IMR-90 (cell line): Measurements from ENCODE around the gene SLC48A1. TPM values are rescaled to one million over a fixed set of nuclear protein-coding genes. Genes with fewer than 3 reads are reported as not detected.

Source experiments
- ATAC-seq: fragments of 200-7000 bp; cut with Tn5 transposase; 2 replicates; pipeline ENCODE4 v1.9.1; 2020; ENCODE audit warnings: low read depth, mild to moderate bottlenecking, moderate library complexity
- BruUV-seq: library from RNA; stranded (reverse); fragments of 400-500 nt; replicated peaks from 2 replicates; lab custom pipeline; 2021; lab: Mats Ljungman, UMichigan
- CTCF ChIA-PET: fragments of 300-600 bp; formaldehyde crosslinking; extraction: SDS; loops from one replicate; lab custom pipeline; 2021; ENCODE audit warnings: antibody characterized with exemption; lab: Yijun Ruan, JAX
- POLR2A ChIA-PET: fragments of 300-600 bp; sonication (Branson Sonifier 250); formaldehyde crosslinking; loops from one replicate; lab custom pipeline; 2022; ENCODE audit warnings: antibody characterized with exemption; ENCODE audit not compliant: unreplicated experiment; lab: Charles Lee
- DNase-seq: peaks from one replicate; pipeline ENCODE4 v3.0.0; 2013
- H2AFZ ChIP-seq: replicated peaks from 2 replicates; pipeline ENCODE3; 2013; ENCODE audit warnings: low read length, mild to moderate bottlenecking; ENCODE audit not compliant: poor library complexity
- H2AK5ac ChIP-seq: 2 replicates; pipeline ENCODE4 v1.6.1; 2013; ENCODE audit warnings: low read depth, low read length, inconsistent platforms
- H2AK9ac ChIP-seq: replicated peaks from 2 replicates; pipeline ENCODE3; 2013; ENCODE audit warnings: mild to moderate bottlenecking, low read depth, low read length, moderate library complexity; ENCODE audit not compliant: poor library complexity
- H2BK120ac ChIP-seq: 2 replicates; pipeline ENCODE4 v1.6.1; 2013; ENCODE audit warnings: low read depth, low read length, inconsistent platforms
- H2BK15ac ChIP-seq: 3 replicates; pipeline ENCODE4 v1.6.1; 2013; ENCODE audit warnings: low read depth, low read length, inconsistent platforms
- H2BK20ac ChIP-seq: 2 replicates; pipeline ENCODE4 v1.6.1; 2013; ENCODE audit warnings: low read depth, mild to moderate bottlenecking, inconsistent platforms, low read length, moderate library complexity
- H2BK5ac ChIP-seq: 2 replicates; pipeline ENCODE4 v1.6.1; 2013; ENCODE audit warnings: mild to moderate bottlenecking, low read depth, low read length, inconsistent platforms; ENCODE audit not compliant: poor library complexity, severe bottlenecking
- H3K14ac ChIP-seq: replicated peaks from 2 replicates; pipeline ENCODE4 v1.6.1; 2013; ENCODE audit warnings: low read depth, low read length, inconsistent platforms
- H3K18ac ChIP-seq: 2 replicates; pipeline ENCODE4 v1.6.1; 2013; ENCODE audit warnings: low read depth, low read length, control low read depth
- H3K23ac ChIP-seq: 2 replicates; pipeline ENCODE4 v1.6.1; 2013; ENCODE audit warnings: low read depth, low read length, inconsistent platforms
- H3K27ac ChIP-seq: 2 replicates; pipeline ENCODE4 v1.5.1; 2013; ENCODE audit warnings: mild to moderate bottlenecking, control low read depth, low read length; ENCODE audit not compliant: insufficient read depth
- H3K27me3 ChIP-seq: 2 replicates; pipeline ENCODE4 v1.6.1; 2013; ENCODE audit warnings: low read length; ENCODE audit not compliant: control insufficient read depth, insufficient read depth
- H3K36me3 ChIP-seq: 2 replicates; pipeline ENCODE4 v1.6.1; 2013; ENCODE audit warnings: low read length, mixed read lengths; ENCODE audit not compliant: control insufficient read depth, insufficient read depth
- H3K4ac ChIP-seq: 2 replicates; pipeline ENCODE4 v1.6.1; 2013; ENCODE audit warnings: low read depth, low read length, inconsistent platforms
- H3K4me1 ChIP-seq: 2 replicates; pipeline ENCODE4 v1.6.1; 2013; ENCODE audit warnings: low read length, mixed read lengths; ENCODE audit not compliant: control insufficient read depth, insufficient read depth
- H3K4me2 ChIP-seq: 2 replicates; pipeline ENCODE4 v1.6.1; 2013; ENCODE audit warnings: low read depth, mild to moderate bottlenecking, control low read depth, low read length, moderate library complexity
- H3K4me3 ChIP-seq: 2 replicates; pipeline ENCODE4 v1.5.1; 2013; ENCODE audit warnings: low read depth, mild to moderate bottlenecking, control low read depth, low read length, moderate library complexity; ENCODE audit not compliant: insufficient read depth
- H3K56ac ChIP-seq: 2 replicates; pipeline ENCODE4 v1.6.1; 2013; ENCODE audit warnings: low read length, inconsistent platforms; ENCODE audit not compliant: insufficient read depth; ENCODE audit errors: extremely low read depth
- H3K79me1 ChIP-seq, 2 experiments: 2 replicates each; pipeline ENCODE4 v1.6.1; 2013; ENCODE audit warnings: low read length in 2 of 2, inconsistent platforms in 1 of 2, low read depth in 1 of 2
- H3K9ac ChIP-seq: 2 replicates; pipeline ENCODE4 v1.6.1; 2013; ENCODE audit warnings: low read depth, low read length, control low read depth
- H3K9me1 ChIP-seq: 2 replicates; pipeline ENCODE4 v1.6.1; 2013; ENCODE audit warnings: low read length, inconsistent platforms; ENCODE audit not compliant: insufficient read depth
- H3K9me3 ChIP-seq: 2 replicates; pipeline ENCODE4 v1.6.1; 2013; ENCODE audit warnings: low read length; ENCODE audit not compliant: control insufficient read depth, insufficient read depth
- H4K20me1 ChIP-seq: 2 replicates; pipeline ENCODE4 v1.6.1; 2013; ENCODE audit warnings: low read length, inconsistent platforms; ENCODE audit not compliant: insufficient read depth
- H4K5ac ChIP-seq: 2 replicates; pipeline ENCODE4 v1.6.1; 2013; ENCODE audit warnings: mild to moderate bottlenecking, low read depth, low read length, control low read depth
- H4K8ac ChIP-seq, 2 experiments: 2 replicates each; pipeline ENCODE4 v1.6.1; 2013; ENCODE audit warnings: low read depth in 2 of 2, low read length in 2 of 2, control low read depth in 1 of 2, inconsistent platforms in 1 of 2
- H4K91ac ChIP-seq: 2 replicates; pipeline ENCODE4 v1.6.1; 2013; ENCODE audit warnings: low read depth, low read length, inconsistent platforms; ENCODE audit not compliant: insufficient read depth
- BHLHE40 ChIP-seq: fragments of 150-350 bp; IDR thresholded peaks from 2 replicates; pipeline ENCODE4 v1.6.1; 2016; ENCODE audit warnings: mild to moderate bottlenecking, low read depth, low read length
- CEBPB ChIP-seq: IDR thresholded peaks from 2 replicates; pipeline ENCODE4 v1.6.1; 2012; ENCODE audit warnings: low read depth, low read length, improper control_type of control experiment
- CHD1 ChIP-seq: IDR thresholded peaks from 2 replicates; pipeline ENCODE4 v1.6.1; 2012; ENCODE audit warnings: low read depth, low read length, improper control_type of control experiment
- FOS ChIP-seq: fragments of 150-350 bp; IDR thresholded peaks from 2 replicates; pipeline ENCODE4 v1.6.1; 2016; ENCODE audit warnings: low read depth, low read length
- MAFK ChIP-seq: IDR thresholded peaks from 2 replicates; pipeline ENCODE4 v1.6.1; 2012; ENCODE audit warnings: low read depth, low read length, improper control_type of control experiment
- MAZ ChIP-seq: IDR thresholded peaks from 2 replicates; pipeline ENCODE4 v1.6.1; 2012; ENCODE audit warnings: low read depth, mild to moderate bottlenecking, low read length, improper control_type of control experiment, moderate library complexity, borderline replicate concordance
- MXI1 ChIP-seq: IDR thresholded peaks from 2 replicates; pipeline ENCODE4 v1.6.1; 2012; ENCODE audit warnings: low read depth, mild to moderate bottlenecking, low read length, moderate library complexity, borderline replicate concordance
- NFE2L2 ChIP-seq: fragments of 150-350 bp; IDR thresholded peaks from 2 replicates; pipeline ENCODE4 v1.6.1; 2016; ENCODE audit warnings: low read depth, mild to moderate bottlenecking, low read length
- POLR2A ChIP-seq: IDR thresholded peaks from 2 replicates; pipeline ENCODE4 v1.6.1; 2012; ENCODE audit warnings: mild to moderate bottlenecking, low read depth, low read length
- RAD21 ChIP-seq: IDR thresholded peaks from 2 replicates; pipeline ENCODE4 v1.6.1; 2012; ENCODE audit warnings: low read length, improper control_type of control experiment
- RCOR1 ChIP-seq: IDR thresholded peaks from 2 replicates; pipeline ENCODE4 v1.6.1; 2012; ENCODE audit warnings: mild to moderate bottlenecking, low read length, improper control_type of control experiment; ENCODE audit not compliant: insufficient replicate concordance
- RFX5 ChIP-seq: IDR thresholded peaks from 2 replicates; pipeline ENCODE4 v1.8.0; 2012; ENCODE audit warnings: low read depth, mild to moderate bottlenecking, low read length, moderate library complexity
- SMC3 ChIP-seq: fragments of 150-350 bp; IDR thresholded peaks from 2 replicates; pipeline ENCODE4 v1.6.1; 2016; ENCODE audit warnings: low read depth, mild to moderate bottlenecking, antibody characterized with exemption, low read length, moderate library complexity
- WGBS, 2 experiments: methylation state at CpG; one replicate each; pipeline versions ENCODE4 v1.1.5 to v1.1.7; 2013; ENCODE audit warnings: missing lambda C conversion rate in 2 of 2; ENCODE audit not compliant: insufficient read length in 1 of 2; ENCODE audit errors: extremely low coverage in 2 of 2; 5-methylcytosine and 5-hydroxymethylcytosine counted together
- dilution Hi-C: fragments of 300-500 bp; cut with HindIII; formaldehyde crosslinking; loops from one replicate; pipeline ENCODE4 v1.14.3; 2018; ENCODE audit warnings: low sequenced_read_pairs; ENCODE audit not compliant: unreplicated experiment
- in situ Hi-C: fragments of 300-500 bp; cut with MboI; formaldehyde crosslinking; loops from 3 replicates; pipeline ENCODE4 v1.14.3; 2019; ENCODE audit warnings: low sequenced_read_pairs, inconsistent platforms, mixed read lengths
- intact Hi-C: fragments of 100-400 bp; cut with micrococcal nuclease; formaldehyde crosslinking; loops from 2 replicates; pipeline ENCODE4 v1.10.0; 2022
- polyA plus RNA-seq, 3 experiments: library from polyadenylated mRNA; depleted of rRNA; stranded (reverse); fragments of >200 nt; gene quantifications; 2 replicates each; pipeline ENCODE4 v1.2.3, GENCODE V29; 2012; ENCODE audit warnings: low replicate concordance in 1 of 3
- total RNA-seq: library from RNA; depleted of rRNA; stranded (reverse); fragments of >200 nt; gene quantifications from 2 replicates; pipeline ENCODE4 v1.2.3, GENCODE V29; 2012
- TF ChIP-seq, protein P1 (sequence below): fragments of 150-350 bp; IDR thresholded peaks from 2 replicates; pipeline ENCODE4 v1.6.1; 2017; ENCODE audit warnings: mild to moderate bottlenecking, antibody characterized with exemption, low read length, low read depth
- TF ChIP-seq, protein P2 (sequence below): conservative IDR thresholded peaks from 2 replicates; pipeline ENCODE4 v1.5.1; 2012; ENCODE audit warnings: mild to moderate bottlenecking, low read depth, low read length, improper control_type of control experiment
- TF ChIP-seq, protein P3 (sequence below): fragments of 150-350 bp; IDR thresholded peaks from 2 replicates; pipeline ENCODE4 v1.6.1; 2016; ENCODE audit warnings: low read depth, mild to moderate bottlenecking, low read length, moderate library complexity, borderline replicate concordance

Gene SLC48A1
- total and polyA plus RNA-seq, 2 of the 4 experiments (the other 2 are of a cell fraction), result 4.8 to 5.9 TPM

DNA sequence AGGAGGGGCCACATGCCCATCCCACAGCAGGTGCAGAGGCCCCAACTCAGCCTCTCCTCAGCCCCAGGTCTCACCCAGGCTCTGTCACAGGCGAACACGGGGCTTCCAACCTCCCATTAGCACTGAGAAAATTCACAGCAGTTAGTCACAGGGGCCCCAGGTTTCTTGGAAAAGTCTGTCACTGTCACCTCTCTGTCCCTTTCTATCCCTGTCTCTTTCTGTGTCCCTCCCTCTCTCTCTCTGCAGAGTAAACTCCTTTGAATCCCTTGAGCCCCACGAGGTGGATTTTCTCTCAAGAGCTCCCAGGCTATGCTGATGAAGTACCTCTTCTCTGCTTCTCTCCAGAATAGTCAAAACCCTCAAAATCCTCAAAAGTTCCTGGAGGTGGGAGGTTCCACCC, 33.7 kb upstream of the SLC48A1 start:
- no TSS peak for BruUV-seq
- intact Hi-C loops, result no loop called here
- in situ Hi-C loops, result no loop called here
- H2AK5ac ChIP-seq, result no peak overlapping the region
- H2BK15ac ChIP-seq, result no peak overlapping the region
- no peak overlapping the region for H2BK20ac ChIP-seq
- TF ChIP-seq MAFK (no peak), BHLHE40 (no peak), NFE2L2 (no peak), CHD1 (no peak), RAD21 (no peak), SMC3 (no peak), CEBPB (no peak), POLR2A (no peak), MXI1 (no peak), RCOR1 (no peak), RFX5 (no peak), FOS (no peak), MAZ (no peak)
- TF ChIP-seq, protein P1, sequence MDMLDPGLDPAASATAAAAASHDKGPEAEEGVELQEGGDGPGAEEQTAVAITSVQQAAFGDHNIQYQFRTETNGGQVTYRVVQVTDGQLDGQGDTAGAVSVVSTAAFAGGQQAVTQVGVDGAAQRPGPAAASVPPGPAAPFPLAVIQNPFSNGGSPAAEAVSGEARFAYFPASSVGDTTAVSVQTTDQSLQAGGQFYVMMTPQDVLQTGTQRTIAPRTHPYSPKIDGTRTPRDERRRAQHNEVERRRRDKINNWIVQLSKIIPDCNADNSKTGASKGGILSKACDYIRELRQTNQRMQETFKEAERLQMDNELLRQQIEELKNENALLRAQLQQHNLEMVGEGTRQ, result no peak
- TF ChIP-seq, protein P2, sequence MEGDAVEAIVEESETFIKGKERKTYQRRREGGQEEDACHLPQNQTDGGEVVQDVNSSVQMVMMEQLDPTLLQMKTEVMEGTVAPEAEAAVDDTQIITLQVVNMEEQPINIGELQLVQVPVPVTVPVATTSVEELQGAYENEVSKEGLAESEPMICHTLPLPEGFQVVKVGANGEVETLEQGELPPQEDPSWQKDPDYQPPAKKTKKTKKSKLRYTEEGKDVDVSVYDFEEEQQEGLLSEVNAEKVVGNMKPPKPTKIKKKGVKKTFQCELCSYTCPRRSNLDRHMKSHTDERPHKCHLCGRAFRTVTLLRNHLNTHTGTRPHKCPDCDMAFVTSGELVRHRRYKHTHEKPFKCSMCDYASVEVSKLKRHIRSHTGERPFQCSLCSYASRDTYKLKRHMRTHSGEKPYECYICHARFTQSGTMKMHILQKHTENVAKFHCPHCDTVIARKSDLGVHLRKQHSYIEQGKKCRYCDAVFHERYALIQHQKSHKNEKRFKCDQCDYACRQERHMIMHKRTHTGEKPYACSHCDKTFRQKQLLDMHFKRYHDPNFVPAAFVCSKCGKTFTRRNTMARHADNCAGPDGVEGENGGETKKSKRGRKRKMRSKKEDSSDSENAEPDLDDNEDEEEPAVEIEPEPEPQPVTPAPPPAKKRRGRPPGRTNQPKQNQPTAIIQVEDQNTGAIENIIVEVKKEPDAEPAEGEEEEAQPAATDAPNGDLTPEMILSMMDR, result no peak
- TF ChIP-seq, protein P3, sequence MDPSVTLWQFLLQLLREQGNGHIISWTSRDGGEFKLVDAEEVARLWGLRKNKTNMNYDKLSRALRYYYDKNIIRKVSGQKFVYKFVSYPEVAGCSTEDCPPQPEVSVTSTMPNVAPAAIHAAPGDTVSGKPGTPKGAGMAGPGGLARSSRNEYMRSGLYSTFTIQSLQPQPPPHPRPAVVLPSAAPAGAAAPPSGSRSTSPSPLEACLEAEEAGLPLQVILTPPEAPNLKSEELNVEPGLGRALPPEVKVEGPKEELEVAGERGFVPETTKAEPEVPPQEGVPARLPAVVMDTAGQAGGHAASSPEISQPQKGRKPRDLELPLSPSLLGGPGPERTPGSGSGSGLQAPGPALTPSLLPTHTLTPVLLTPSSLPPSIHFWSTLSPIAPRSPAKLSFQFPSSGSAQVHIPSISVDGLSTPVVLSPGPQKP, result no peak
- H3K4me3 ChIP-seq, result no peak overlapping the region
- H2BK5ac ChIP-seq, result no peak overlapping the region
- H3K4me1 ChIP-seq, result peaks cover 18% of the 10 kb centered on the region
- no peak overlapping the region for H3K9ac ChIP-seq
- peaks cover 8% of the 10 kb centered on the region for H3K27me3 ChIP-seq
- H2BK120ac ChIP-seq, result no peak overlapping the region
- dilution Hi-C loops, result no loop called here
- ChIA-PET POLR2A (no interaction called here), CTCF (no interaction called here)
- H3K36me3 ChIP-seq, result no peaks in the 10 kb centered on the region
- no peak overlapping the region for H4K5ac ChIP-seq
- no peak overlapping the region for H3K4ac ChIP-seq
- DNase-seq, result no peak
- H3K23ac ChIP-seq, result no peak overlapping the region
- H4K20me1 ChIP-seq, result no peaks in the 10 kb centered on the region
- H3K9me3 ChIP-seq, result no peaks in the 10 kb centered on the region
- no peak overlapping the region for H3K14ac ChIP-seq
- H3K9me1 ChIP-seq, result 0 out of 2 replicates have a peak, but pooled peaks cover 5% of the 10 kb centered on the region
- H2AK9ac ChIP-seq, result no peak overlapping the region
- H3K27ac ChIP-seq, result no peak overlapping the region
- no peak overlapping the region for H3K18ac ChIP-seq
- 74% methylated on average over 3 of the region's 3 CpGs; no CpG with 5 or more reads in 1 of the 2 experiments for WGBS, 2 experiments
- H3K56ac ChIP-seq, result no peak overlapping the region
- H3K79me1 ChIP-seq, result no peaks in the 10 kb centered on the region
- no peak overlapping the region for H4K8ac ChIP-seq
- H4K91ac ChIP-seq, result no peak overlapping the region
- H2AFZ ChIP-seq, result no peak overlapping the region
- no peak for ATAC-seq
- H3K4me2 ChIP-seq, result no peak overlapping the region
